ENCODE data around the gene SH2D5.

Gene SH2D5

DNA sequence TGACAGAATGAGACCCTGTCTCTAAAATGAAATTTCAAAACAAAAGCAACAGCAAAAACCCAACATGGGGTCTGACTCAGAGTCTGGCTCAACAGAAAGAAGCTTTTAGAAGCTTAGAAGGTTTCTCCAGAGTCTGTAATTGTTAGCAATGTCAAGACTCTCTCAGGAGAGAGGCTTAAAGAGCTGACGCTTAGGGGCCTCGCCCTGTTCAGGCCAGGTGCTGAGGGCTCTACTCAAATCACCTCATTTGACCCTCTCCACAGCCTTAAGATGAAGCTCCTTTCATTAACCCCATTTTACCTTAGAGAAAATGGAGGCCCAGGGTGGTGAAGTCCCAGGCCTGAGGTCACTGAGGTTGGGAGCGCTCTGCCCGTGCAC lies 9.4 kb downstream of the SH2D5 start:
- H3K27me3 ChIP-seq (ENCODE audit: insufficient read depth, poor library complexity, severe bottlenecking) = no peaks in the 10 kb centered on the region
- no peaks in the 10 kb centered on the region for H3K4me1 ChIP-seq (ENCODE audit: insufficient read depth, poor library complexity, severe bottlenecking)
- TF ChIP-seq, protein P1, sequence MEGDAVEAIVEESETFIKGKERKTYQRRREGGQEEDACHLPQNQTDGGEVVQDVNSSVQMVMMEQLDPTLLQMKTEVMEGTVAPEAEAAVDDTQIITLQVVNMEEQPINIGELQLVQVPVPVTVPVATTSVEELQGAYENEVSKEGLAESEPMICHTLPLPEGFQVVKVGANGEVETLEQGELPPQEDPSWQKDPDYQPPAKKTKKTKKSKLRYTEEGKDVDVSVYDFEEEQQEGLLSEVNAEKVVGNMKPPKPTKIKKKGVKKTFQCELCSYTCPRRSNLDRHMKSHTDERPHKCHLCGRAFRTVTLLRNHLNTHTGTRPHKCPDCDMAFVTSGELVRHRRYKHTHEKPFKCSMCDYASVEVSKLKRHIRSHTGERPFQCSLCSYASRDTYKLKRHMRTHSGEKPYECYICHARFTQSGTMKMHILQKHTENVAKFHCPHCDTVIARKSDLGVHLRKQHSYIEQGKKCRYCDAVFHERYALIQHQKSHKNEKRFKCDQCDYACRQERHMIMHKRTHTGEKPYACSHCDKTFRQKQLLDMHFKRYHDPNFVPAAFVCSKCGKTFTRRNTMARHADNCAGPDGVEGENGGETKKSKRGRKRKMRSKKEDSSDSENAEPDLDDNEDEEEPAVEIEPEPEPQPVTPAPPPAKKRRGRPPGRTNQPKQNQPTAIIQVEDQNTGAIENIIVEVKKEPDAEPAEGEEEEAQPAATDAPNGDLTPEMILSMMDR (IDR thresholded peaks at IDR 0.05; ENCODE audit: poor library complexity, severe bottlenecking) = no peak
- ATAC-seq (ENCODE audit: low read depth) (no peak), DNase-seq (ENCODE audit: low spot score) (no peak)
- no peak overlapping the region for H3K27ac ChIP-seq (ENCODE audit: poor library complexity, severe bottlenecking)
- no peaks in the 10 kb centered on the region for H3K36me3 ChIP-seq (ENCODE audit: low read depth)
- H3K9me3 ChIP-seq (ENCODE audit: severe bottlenecking) = no peaks in the 10 kb centered on the region
- no peak overlapping the region for H3K4me3 ChIP-seq (ENCODE audit: severe bottlenecking)

DNA sequence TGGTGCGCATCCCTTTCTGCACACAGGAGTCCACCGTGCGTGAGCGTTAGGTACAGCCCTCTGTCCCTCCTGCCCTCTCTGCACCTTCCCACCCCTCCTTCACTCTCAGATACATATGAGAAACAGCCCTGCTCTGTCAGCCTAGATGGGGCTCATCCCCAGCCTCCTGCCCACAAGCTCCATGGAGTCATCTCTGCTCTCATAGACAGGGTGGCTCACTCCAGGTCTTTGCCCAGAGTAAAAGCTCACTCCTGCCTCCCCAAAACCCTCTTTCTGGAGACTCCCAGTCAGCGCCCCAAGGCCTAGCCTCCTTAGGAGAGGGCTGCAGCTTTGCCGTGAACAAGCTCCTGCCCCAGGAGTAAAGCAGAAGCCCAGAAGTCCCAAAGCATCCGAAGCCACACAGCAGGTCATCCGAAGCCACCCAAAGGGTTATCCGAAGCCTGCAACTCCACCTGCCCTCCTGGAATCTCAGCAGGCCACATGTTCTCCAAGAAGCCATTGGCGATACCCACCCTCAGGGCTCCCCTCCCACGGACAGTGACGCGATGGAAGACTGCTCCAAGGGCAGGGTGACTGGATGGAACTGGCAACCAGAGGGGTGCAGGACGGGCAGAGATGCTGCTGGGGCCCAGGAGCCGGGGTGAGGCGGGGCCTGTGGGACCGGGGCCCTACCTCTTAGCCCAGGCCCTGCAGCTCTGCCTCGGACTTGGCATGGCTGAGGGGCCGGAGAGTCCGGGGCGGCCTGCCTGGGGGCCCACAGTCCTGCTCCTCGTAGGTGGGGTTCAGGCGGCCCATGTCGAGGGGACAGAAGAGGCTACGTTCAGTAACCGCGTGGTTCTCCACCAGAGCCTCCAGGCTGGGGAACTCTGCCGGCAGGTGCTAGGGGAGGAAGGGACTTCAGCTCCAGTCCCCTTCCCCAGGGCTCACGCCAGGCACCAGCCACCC lies 11.1 kb downstream of the SH2D5 start:
- DNase-seq (ENCODE audit: low spot score) (no peak), ATAC-seq (ENCODE audit: low read depth) (no peak)
- no peaks in the 10 kb centered on the region for H3K9me3 ChIP-seq (ENCODE audit: severe bottlenecking)
- TF ChIP-seq, protein P1 (IDR thresholded peaks at IDR 0.05; ENCODE audit: poor library complexity, severe bottlenecking) = no peak
- H3K36me3 ChIP-seq (ENCODE audit: low read depth) = no peaks in the 10 kb centered on the region
- no peak overlapping the region for H3K27ac ChIP-seq (ENCODE audit: poor library complexity, severe bottlenecking)
- H3K4me3 ChIP-seq (ENCODE audit: severe bottlenecking) = no peak overlapping the region
- H3K27me3 ChIP-seq (ENCODE audit: insufficient read depth, poor library complexity, severe bottlenecking) = no peaks in the 10 kb centered on the region
- no peaks in the 10 kb centered on the region for H3K4me1 ChIP-seq (ENCODE audit: insufficient read depth, poor library complexity, severe bottlenecking)

DNA sequence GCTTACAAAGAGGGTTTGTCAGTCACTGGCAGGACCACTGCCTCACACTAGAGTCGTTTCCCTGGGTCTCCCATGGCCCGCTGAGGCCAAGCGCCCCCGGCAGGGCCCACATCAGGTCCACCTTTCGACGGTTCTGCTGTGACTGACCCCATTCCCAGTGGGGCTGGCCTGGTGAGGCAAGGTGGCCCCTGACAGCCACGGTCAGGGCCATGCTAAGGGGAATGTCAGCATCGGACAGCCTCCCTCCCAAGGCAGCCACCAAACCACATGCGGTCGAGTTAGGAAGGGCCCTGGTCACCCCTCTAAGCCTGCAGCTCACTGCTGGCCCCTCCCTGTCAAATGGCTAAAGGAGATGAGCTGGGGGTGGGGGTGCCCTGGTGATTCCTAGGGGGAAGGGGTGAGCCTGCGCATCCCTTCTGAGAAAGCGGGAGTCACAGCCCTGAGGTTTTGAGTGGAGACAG lies 11.8 kb downstream of the SH2D5 start:
- Histone ChIP-seq H3K27ac (ENCODE audit: poor library complexity, severe bottlenecking) (no peak overlapping the region), H3K4me1 (ENCODE audit: insufficient read depth, poor library complexity, severe bottlenecking) (no peaks in the 10 kb centered on the region), H3K27me3 (ENCODE audit: insufficient read depth, poor library complexity, severe bottlenecking) (no peaks in the 10 kb centered on the region), H3K36me3 (ENCODE audit: low read depth) (no peaks in the 10 kb centered on the region), H3K9me3 (ENCODE audit: severe bottlenecking) (no peaks in the 10 kb centered on the region), H3K4me3 (ENCODE audit: severe bottlenecking) (no peak overlapping the region)
- DNase-seq (ENCODE audit: low spot score) = no peak
- no peak for ATAC-seq (ENCODE audit: low read depth)
- TF ChIP-seq, protein P1 (IDR thresholded peaks at IDR 0.05; ENCODE audit: poor library complexity, severe bottlenecking) = no peak

DNA sequence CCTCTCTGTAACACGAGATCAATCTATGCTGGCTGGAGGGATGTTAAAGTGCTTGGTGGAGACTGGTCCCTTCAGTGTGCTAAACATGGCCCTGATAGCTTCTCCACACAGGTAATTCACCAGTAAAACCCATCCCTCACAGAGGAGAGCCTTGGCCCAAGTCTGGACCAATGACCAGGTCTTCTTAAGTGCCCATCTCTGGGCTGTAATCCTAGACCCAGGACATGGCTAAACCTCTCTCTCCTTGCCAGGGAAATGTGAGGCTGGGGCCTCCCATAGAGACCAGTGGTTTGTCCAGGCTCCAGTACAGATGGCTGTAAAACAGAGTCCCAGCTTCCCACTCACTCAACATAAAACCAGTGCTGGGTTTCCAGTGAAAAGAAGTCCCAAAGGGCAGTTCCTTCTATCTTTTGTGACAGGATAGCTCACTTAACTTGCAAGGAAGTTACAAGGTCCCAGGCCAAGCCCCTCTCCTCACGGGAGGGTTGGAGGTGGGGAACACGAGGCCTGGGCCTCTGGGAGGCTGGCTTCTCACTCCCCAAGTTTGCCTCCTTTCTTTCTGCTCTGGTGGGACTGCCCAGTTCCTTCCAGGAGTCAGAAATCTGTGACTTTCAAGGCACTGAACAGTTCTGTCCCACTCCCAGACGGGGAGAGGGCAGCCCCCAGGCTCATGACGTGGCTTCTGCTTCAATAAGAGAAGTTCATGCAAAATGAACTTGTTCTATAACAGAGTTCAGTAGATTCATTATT lies 12.5 kb downstream of the SH2D5 start:
- ATAC-seq (ENCODE audit: low read depth) (no peak), DNase-seq (ENCODE audit: low spot score) (no peak)
- H3K27me3 ChIP-seq (ENCODE audit: insufficient read depth, poor library complexity, severe bottlenecking) = no peaks in the 10 kb centered on the region
- no peaks in the 10 kb centered on the region for H3K4me1 ChIP-seq (ENCODE audit: insufficient read depth, poor library complexity, severe bottlenecking)
- H3K36me3 ChIP-seq (ENCODE audit: low read depth) = no peaks in the 10 kb centered on the region
- no peak overlapping the region for H3K4me3 ChIP-seq (ENCODE audit: severe bottlenecking)
- no peaks in the 10 kb centered on the region for H3K9me3 ChIP-seq (ENCODE audit: severe bottlenecking)
- no peak overlapping the region for H3K27ac ChIP-seq (ENCODE audit: poor library complexity, severe bottlenecking)
- TF ChIP-seq, protein P1 (IDR thresholded peaks at IDR 0.05; ENCODE audit: poor library complexity, severe bottlenecking) = no peak

All from RWPE2 (cell line).